ENCODE results near the gene SPATA32.
"Not testable (repeated sequence)": the region's sequence is repeated elsewhere in the genome, so short reads cannot be mapped to it uniquely, and the experiment has no call there.

Gene SPATA32

DNA sequence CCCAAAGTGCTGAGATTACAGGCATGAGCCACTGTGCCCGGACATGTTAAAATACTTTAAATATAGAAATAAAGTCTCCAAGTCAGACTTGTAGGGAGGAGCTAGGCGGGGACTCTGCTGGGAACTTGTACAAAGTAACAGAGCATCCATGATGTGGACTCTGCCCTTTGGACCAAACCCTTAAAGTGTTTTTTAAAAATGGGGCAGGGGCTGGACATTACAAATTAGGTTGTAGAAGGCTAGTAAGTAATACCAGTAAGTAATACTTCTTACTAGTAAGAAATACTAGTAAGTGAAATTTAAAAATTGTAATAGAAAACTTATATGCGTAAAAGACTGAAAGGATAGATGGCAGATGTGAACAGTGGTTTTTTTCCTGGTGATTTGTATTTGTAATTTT is 9.7 kb upstream of the SPATA32 start:
- no peak for DNase-seq (ENCODE audit: low spot score)

DNA sequence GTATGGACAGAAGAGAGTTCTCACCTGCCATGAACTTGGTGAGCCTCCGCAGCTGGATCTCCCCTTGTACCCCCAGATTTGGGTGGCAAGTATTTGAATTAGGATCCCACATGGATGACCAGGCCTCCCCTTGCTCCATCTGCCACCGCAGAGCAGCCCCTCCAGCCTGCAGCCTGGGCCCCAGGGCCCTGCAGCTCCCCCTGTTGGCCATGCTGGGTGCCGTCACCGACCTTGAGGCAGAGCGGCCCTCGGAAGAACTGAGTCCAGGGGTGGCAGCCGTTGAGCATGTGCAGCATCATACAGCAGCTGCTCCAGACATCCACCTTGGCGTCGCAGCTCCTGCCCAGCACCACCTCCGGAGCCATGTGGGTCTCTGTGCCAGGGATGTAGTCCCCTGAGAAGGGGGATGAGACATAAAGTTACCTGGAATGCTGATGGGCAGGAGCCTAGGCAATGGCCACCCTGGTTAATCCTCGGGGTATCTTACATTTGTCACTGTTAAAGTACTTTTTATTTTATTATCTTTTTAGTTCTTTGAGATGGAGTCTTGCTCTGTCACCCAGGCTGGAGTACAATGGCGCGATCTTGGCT is 9.0 kb upstream of the SPATA32 start:
- DNase-seq (ENCODE audit: low spot score): no peak

DNA sequence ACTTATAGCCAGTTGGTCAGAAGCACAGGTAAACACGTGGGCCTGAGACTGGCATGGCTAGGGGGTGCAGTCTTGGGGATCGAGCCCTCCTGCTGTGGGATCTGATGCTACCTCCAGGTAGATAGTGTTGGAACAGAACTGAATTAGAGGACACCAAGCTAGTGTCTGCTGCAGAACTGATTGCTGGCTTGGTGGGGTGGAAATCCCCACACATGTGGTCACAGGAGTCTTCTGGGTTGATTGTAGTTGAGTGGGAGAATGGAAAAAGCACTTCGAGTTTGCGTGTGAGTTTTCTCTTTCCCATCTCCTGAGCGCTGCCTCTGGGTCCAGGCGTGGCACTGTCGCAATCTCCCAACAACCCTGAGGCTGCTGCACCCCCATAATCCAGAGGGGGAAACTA is 8.0 kb upstream of the SPATA32 start:
- DNase-seq (ENCODE audit: low spot score): no peak

DNA sequence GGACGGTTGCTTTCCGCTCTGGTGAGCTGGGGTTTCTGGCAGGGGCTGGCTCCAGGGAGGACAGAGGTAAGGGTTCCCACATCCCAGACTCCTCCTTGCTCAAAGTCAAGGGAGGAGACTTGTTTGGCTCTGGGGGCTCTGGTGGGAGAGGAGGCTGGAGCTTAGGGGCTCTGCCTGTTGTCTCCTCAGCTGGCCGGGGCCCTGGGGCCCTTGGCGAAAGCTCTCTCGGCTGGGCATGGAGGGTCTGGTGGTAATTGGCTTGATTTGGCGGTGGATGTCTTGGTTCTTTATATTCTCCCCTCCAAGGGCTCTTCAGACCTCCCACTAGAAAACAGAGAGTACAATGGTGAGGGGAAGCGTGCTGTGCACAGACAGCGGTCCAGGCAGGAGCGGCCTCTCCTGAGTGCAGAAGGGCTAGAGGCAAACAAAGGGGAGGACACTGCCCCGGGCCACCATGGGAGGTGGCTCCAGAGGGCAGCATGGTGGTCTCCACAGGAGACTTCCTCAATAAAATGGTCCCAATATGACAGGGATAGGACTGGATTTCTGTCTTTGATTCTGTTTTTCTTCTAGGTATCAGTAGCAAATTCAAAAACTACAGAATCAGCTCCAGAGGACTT is 5.7 kb upstream of the SPATA32 start:
- no peak for DNase-seq (ENCODE audit: low spot score)

DNA sequence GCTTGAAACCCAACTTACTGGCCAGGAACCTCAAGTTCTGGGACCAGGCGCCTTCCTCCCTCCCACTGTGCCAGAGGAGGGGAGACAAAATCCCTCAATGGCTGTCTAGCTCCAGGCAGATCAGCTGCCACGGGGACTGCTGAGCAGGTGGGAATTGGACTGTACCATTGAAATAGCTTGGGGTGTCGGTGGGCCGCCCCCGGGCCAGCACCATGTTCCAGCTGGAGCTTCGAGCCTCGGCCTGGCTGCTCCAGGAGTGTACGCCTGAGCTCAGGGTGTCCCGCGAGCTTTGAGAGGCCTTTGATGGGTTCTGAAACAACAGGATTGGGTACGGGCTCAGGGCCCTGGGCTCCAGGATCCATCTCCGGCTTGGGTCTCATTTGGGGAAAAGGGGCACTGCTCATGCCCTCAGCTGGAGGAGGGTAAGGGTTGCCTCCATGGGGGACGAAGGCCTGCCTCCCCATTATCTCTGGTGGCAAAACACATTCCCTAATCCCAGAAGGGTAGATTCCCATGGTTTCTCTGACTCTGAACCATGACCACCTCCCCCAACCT is 4.6 kb upstream of the SPATA32 start:
- DNase-seq (ENCODE audit: low spot score): no peak

DNA sequence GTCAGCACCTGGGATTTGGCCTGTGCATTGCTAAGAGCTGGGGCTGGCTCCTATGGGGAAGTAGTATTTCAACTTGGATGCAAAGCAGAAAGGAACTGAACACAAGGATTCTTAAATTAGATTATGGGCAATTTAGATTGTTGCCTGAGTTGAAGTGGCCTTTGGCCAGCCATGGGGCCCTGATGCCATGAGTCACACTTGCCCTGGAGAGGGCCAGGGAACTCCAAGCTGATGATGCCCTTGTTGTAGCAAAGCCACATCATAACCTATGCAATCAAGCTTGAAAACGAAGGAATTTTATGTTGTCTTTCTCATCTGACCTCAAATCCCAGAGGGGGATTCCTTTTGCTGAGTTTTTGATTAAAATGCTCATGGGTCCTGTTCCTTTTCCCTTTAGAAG is 3.9 kb upstream of the SPATA32 start:
- peak; percentile 95 for DNase-seq (ENCODE audit: low spot score)

DNA sequence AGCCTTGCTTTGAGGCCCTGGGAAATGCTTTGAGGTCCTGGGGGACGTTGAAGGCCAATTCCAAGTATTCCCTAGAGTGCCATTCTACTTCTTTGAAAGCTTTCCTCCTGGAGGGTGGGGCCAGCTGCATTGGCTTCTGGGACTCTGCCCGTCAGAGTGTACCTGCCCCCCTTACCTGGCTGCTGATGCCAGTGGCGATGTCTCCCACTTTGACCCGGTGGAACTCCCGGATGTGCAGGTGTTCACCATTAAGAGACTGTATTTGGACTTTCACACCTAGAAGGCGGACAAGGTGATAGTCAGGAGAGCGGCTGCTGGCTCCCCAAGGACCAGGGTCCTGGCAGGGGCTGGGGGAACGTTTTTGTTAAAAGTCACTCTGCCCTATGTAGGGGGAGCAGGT is 3.1 kb upstream of the SPATA32 start:
- DNase-seq (ENCODE audit: low spot score): no peak

DNA sequence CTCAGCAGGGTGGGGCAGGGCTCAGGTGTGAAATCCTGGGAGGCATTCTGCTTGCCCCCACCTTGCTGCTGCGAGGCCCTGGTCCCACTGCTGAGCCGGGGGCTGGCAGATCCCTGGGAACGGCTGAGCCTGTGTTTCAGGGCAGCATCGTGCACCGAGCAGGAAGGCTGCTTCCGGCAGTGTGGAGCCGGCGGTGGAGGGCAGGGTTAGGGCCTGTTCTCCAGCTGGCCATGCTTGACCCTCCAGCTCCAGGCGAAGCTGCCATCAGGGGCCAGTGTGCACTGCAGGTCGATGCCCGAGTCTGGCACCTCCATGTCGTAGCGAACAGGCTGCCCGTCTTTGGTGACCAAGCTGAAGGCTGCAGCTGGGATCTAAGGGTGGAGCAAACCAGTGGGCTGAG is 2.5 kb upstream of the SPATA32 start:
- no peak for DNase-seq (ENCODE audit: low spot score)

DNA sequence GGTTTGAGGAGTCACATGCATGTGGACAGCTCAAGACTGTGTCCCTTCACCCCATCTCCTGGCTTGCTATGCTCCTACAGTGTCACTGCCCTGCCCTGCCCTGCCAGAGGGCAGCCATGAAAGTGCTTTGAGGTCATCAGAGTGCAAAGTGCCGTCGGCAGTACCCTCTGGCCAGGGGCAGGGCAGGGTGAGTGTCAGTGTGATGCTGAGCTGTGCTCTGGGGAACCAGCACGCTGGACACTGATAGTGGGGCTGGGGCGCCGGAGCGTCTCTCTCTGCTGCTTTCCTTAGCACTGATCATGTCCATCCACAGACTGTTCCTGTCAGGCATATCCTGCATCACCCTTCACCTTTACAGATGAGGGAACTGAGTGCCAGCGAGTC is 1.6 kb upstream of the SPATA32 start:
- no peak for DNase-seq (ENCODE audit: low spot score)

DNA sequence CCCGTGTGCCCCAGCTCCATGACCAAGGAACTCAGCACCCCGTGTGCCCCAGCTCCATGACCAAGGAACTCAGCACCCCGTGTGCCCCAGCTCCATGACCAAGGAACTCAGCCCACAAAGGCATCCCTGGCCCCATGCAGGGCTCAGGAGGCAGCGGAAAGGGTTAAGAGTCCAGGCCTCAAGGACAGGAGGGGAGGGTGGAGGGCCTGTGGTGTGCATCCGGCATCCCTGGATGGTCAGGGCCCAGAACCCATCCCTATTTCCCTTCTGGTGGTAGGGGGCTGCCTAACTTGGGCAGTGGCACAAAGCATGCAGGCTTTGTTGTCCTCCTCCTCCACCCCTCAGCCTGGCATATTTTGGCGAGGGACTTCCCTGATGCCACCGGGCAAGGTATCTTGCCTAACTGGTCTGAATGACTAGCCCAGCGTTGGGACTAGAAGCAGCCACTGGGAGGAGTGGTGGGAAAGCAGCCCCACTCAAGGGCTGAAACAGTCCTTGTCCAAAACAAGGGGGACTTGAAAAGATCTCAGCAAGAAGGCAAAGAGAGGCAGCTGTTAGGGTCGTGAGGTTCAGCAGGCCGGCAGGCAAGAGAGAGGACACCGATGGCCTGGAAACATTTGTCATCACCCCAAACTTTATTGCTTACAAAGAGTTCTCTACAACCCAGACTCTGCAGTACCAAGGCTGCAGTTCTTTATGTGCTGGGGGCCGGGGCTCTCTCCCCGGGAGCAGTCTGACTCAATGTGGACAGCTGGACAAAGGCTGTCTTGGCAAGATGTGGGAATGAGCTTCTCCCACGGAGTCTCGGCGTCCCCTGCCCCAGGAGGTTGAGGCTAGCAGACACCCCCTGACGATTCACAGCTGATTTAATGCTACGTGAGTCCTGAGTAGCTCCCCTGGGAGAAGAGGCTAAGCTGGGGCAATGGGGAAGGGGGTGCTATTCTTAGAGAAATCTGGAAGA is 902 bp upstream of the SPATA32 start:
- DNase-seq (ENCODE audit: low spot score): no peak

DNA sequence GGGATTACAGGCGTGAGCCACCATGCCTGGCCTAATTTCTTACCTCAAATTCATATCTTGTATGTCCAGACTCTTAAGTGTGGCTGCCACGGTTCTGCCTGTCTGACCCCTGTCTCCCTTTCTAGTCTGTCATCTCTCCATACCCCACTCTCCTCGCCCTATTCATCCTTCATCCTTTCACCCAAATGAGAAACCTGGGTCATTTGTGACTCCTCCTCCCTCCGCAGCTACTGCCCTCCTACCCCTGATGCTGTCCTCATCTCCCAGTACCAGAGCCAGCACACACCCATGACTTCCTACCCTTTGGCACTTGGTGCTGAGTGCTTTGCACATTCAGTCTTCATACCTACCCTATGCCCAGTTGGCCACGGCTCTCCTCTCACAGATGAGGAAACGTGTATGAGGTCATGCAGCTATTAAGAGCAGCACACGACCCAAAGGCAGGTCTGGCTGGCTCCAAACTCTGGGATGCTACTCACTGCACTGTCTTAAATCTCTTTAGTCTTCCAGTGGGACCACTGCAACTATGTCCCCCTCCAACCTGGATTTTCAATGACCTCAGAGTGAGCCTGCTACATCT is 1.6 kb downstream of the SPATA32 start:
- DNase-seq (ENCODE audit: low spot score): no peak

DNA sequence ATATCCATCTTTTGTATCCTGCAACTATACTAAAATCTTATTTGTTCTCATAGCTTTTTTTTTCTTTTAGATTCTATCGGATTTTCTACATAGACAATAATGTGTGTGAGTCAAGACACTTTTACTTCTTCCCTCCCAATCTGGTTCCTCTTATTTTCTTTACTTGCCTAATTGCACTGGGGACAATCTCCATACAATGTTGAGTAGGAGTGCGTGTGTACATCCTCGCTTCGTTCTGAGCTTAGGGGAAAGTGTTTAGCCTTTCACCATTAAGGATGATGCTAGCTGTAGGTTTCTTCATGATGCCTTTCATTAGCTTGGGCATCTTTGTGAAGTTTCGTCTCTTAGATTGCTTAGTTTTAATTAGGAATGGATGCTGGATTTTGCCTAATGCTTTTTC is 2.9 kb downstream of the SPATA32 start:
- DNase-seq (ENCODE audit: low spot score): no peak

DNA sequence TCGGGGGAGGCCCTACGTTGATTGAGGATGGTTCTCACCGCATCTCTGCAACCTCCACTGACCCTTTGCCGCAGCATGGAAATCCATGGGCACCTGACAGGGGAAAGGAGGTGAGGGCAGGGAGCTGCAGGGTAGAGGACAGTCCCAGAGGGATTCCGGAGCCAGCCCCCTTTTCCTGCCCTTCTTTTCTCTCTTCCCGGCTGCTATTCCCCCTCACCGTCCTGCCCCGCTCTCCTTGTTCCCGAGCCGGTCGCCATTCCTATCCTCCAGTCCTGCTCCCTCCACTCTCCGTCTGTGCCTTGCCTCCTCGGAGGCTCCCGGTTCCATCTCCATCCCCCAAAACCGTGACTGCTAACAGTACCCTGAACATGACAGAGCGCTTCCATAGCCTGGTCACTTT is 4.8 kb downstream of the SPATA32 start:
- no peak for DNase-seq (ENCODE audit: low spot score)

DNA sequence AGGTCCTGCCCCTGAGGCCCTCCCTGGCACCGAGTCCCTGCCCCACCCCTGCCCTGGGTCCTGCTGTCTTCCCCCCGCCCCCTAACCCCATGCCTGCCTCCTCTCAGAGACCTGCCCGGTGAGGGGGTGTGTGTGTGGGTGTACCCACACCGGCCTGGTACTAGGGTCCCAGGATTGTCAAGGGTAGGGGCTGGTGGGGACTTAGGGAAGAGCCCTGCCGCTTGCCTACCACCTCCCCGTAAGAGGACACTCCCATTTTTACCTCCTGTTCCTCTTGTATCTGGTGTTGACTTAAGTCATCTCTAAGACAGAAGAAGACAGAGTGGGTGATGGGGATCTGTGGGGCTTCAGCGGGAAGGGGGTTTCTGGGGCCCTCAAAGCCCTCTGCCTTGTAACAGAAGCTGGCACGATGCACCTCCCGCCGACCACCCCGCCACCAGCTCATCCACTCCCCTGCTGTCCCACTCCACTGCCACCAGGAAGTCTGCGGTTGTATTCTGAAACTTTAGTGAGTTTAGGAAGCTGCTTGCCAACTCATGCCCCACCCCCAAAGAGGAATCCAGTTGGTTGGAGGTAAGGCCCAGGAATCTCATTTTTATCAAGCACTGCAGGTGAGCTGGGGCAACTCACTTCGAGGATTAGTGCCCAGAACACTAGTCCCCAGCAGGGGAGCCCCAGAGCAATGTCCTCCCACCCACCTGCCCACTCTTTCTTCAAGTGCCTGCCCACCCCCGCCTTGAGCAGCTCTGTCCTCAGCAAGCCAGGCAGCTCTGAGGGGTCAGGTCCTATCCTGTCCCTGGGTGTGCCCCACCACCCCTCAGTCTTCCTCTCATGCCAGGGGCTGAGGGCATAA is 5.6 kb downstream of the SPATA32 start:
- no peak for DNase-seq (ENCODE audit: low spot score)

DNA sequence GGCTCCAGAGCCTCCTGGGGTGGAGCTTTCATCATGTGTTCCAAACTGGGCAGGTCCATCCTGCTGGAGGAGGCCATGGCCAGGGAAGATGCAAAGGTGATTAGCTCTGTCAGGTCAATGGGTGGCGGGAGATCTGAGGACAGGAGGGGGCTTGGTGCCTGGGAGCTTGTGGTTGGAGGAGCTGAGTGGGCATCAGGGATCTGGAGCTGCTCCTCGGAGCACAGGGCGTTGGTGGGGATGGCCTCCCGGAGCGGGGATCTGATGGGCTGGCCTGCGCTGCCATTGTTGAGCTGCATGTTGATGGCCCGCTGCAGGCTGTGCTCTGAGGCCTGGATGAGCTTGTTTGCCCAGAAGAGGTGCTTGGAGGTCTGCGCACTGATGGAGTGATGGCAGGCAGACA is 6.5 kb downstream of the SPATA32 start:
- no peak for DNase-seq (ENCODE audit: low spot score)

DNA sequence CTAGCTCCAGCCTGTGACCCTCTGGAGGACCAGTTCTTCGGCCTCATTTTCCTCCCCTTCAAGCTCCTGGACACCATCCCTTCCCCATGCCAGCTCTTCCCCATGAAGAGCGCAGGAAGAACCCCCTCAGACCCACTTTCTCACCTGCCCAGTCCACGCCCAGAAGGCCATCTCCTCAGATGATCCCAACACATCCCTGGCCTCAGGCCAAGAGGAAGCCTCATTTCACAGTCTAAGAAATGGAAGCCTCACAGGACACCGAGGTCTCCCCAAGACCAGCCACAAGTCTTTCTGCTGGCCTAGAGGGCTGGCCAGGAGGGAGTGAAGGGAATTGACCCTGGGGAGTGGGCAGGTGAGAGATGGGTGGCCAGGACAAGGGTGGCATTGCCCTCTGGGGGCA is 8.0 kb downstream of the SPATA32 start:
- DNase-seq (ENCODE audit: low spot score): no peak

DNA sequence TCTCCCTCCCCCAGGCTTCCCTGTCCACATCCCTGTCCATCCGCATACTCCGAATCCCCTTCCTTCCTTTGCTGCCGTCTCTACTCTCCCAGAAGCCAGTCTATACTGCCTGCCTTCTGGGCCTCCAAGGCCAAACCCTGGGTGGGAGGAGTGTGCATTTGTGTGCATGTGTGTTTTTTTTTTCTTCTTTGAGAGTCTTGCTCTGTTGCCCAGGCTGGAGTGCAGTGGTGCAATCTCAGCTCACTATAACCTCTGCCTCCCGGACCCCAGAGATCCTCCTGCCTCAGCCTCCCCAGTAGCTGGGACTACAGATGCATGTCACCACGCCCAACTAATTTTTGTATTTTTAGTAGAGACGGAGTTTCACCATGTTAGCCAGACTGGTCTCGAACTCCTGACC is 8.7 kb downstream of the SPATA32 start:
- DNase-seq (ENCODE audit: low spot score): not testable (repeated sequence)

DNA sequence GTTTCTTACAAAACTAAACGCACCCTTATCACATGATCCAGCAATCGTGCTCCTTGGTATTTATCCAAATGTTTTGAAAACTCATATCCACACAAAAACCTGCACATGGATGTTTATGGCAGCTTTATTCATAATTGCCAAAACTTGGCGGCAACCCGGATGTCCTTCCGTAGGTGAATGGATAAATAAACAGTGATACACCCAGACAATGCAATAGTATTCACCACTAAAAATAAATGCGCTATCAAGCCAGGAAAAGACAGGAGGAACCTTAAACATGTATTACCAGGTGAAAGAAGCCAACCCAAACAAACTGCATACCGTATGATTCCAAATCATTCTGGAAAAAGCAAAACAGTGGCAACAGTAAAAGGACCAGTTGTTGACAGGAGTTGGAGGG is 10.0 kb downstream of the SPATA32 start:
- DNase-seq (ENCODE audit: low spot score): no peak

DNA sequence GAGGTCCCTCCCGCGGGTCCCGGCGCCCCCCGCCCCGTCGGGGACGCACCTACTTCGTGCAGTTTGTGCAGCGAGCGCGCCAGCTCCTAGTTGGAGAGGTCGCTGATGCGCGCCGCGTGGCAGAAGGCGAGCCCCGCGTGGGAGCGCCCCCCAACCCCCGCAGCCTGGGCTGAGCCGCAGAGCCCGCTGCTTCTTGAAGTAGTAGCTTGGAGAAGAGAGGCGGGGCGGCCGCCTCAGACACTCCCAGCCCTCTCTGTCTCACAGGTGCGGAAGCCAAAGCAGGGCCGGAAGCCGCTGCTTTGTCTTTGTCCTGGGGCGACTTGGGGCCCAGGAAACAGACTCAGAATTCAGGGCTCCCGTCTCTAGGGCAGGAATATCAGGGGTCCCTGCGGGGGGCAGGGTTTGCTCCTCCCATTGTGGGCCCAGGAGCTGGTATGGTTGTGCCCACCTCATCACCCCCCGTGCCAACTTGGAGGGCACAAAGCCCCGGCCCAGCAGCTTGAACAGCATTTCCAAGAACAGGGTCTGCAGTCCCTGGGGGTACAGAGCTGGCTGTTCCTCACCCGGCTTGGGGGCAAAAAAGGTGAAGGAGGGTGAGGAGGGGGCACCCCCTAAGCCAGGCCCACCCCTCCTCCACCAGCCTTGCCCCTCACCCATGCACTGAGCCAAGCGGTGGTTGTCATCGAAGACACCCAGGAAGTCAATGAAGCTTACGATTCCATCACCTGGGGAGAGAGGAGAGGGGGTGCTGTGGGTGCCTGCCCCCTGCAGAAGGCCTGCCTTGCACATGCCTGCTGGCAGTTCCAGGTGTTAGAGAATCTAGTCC is 13.5 kb downstream of the SPATA32 start:
- no peak for DNase-seq (ENCODE audit: low spot score)

DNA sequence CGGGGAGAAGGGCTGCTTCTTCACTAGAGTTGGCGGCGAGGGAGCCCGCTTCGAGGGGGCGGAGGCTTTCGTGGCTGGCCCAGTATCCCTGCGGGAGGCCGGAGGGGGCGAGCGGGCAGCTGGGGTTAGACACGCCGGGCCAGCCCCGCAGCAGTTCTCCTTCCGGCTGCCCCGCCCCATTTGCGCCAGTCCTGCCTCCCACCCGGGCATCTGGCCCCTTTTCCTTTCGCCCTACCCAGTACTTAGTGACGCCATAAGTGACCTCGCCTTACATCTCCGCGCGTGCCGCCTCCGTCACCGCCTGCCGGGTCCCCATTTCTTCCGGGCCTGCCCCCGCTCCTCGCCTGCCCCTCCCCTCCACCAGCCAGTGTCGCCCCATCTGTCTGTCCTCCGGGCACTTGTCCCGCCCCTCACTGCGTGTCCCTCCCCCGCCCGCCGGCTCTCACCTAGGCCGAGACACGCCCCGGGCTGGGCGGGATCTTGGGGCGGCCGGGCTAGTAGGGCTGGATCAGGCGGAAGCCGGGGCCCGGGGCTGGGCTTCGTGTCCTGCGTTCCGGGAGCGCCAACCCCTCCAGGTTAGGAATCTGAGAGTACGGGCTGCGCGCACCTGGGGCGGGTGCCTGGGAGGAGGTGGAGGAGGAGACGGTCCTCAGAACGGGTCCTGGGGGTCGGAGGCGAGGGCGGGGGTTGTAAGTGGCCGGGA is 14.3 kb downstream of the SPATA32 start:
- DNase-seq (ENCODE audit: low spot score): peak; percentile 87
